Left lung (tissue), 10 donors: ENCODE results near the gene NRDC. TPM values are rescaled to one million over a fixed set of nuclear protein-coding genes. Genes with fewer than 3 reads are reported as not detected.
A peak's percentile ranks its signal among the peaks of the same experiment; 100 is the strongest.

Experiments used
- ATAC-seq: fragments of 200-7000 bp; cut with Tn5 transposase; one replicate; pipeline ENCODE4 v1.9.1; 2020; ENCODE audit warnings: moderate library complexity
- DNase-seq, 4 donors: peaks; one replicate each; pipeline ENCODE4 v3.0.0-alpha.2; 2013 to 2020
- H3K27ac ChIP-seq, 2 donors: fragments of 200-600 bp; sonication (generic) in 1 of 2; one replicate each; pipeline versions ENCODE4 v1.5.0 to v1.8.0; 2020 to 2021
- H3K27me3 ChIP-seq, 2 donors: fragments of 200-600 bp; sonication (generic) in 1 of 2; one replicate each; pipeline versions ENCODE4 v1.5.0 to v1.8.0; 2020 to 2021
- H3K36me3 ChIP-seq, 2 donors: fragments of 200-600 bp; sonication (generic) in 1 of 2; one replicate each; pipeline versions ENCODE4 v1.5.0 to v1.8.0; 2020 to 2021
- H3K4me1 ChIP-seq, 2 donors: fragments of 200-600 bp; one replicate each; pipeline ENCODE4 v1.8.0; 2021
- H3K4me3 ChIP-seq, 2 donors: fragments of 200-600 bp; sonication (generic) in 1 of 2; one replicate each; pipeline versions ENCODE4 v1.5.0 to v1.8.0; 2020 to 2021; ENCODE audit warnings: mild to moderate bottlenecking in 1 of 2
- H3K9me3 ChIP-seq, 2 donors: fragments of 200-600 bp; sonication (generic) in 1 of 2; one replicate each; pipeline versions ENCODE4 v1.5.0 to v1.8.0; 2020 to 2021
- intact Hi-C, 2 donors: fragments of 100-400 bp; cut with DNase I; formaldehyde crosslinking; loops; one replicate each; pipeline versions ENCODE4 v1.11.2 to v1.14.2; 2022
- polyA plus RNA-seq, 6 donors: library from polyadenylated mRNA; unstranded; fragments of 120-200 nt; gene quantifications; one replicate each; pipeline ENCODE4 v1.2.1, GENCODE V29; 2013; ENCODE audit not compliant: insufficient read length in 6 of 6
- total RNA-seq, 2 donors: library from RNA; stranded (reverse); fragmentation: NEBNext Ultra II Directional; extraction: Animal tissue kit (Norgen Biotek cat#: 25700); gene quantifications; one replicate each; pipeline ENCODE4 v1.2.1, GENCODE V29; 2021
- TF ChIP-seq, protein P1 (sequence below), 2 donors: fragments of 200-600 bp; sonication (generic) in 1 of 2; IDR thresholded peaks; one replicate each; pipeline versions ENCODE4 v1.5.0 to v1.8.0; 2021; ENCODE audit warnings: antibody characterized with exemption in 2 of 2
- donor health status: DM: no; HTN: yes; CAD: no.
- donor health status: DM: no; HTN: no; CAD: no.

The NRDC gene
- total and polyA plus RNA-seq, 8 donors = 101 to 176 (median 153) TPM

DNA sequence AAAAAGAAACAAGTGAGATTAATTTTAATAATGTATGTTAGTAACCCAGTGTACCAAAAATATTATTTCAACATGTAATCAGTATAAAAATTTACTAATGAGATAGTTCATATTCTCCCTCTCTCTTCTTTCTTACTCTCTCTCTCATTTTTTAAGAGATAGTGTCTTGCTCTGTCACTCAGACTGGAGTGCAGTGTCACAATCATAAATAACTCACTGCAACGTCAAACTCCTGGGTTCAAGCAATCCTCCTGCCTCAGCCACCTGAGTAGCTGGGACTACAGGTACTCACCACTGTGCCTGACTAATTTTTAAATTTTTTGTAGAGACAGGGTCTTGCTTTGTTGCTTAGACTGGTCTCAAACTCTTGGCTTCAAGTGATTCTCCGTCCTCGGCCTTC lies 123.9 kb downstream of the NRDC start:
- ATAC-seq = no peak
- intact Hi-C loops = no loop called here
- H3K4me3 ChIP-seq = no peak overlapping the region

DNA sequence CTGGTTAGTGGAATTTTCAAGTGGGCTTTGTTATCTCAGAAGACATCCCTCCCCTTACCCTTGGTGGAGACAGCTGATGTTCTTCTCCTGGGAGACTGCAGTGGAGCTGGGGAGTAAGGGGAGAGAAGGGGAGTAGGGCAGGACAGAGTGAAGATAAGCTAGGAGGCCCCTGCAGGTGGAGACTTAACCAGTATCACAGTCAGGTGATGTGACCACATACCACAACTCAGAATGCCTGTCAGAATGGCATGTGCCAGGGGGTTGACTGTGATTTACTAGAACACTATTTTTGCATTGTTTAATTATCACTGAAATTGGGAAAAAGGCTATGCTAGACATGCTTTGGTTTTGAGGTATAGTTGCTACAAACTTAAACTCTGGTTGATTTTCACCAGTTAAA lies 124.6 kb downstream of the NRDC start:
- no peak overlapping the region for H3K27ac ChIP-seq
- H3K4me3 ChIP-seq = no peak overlapping the region
- no peak for ATAC-seq
- H3K9me3 ChIP-seq = no peaks in the 10 kb centered on the region
- DNase-seq = no peak
- intact Hi-C loops = no loop called here
- peaks cover 0 to 2% of the 10 kb centered on the region in 2 donors for H3K4me1 ChIP-seq
- TF ChIP-seq, protein P1, sequence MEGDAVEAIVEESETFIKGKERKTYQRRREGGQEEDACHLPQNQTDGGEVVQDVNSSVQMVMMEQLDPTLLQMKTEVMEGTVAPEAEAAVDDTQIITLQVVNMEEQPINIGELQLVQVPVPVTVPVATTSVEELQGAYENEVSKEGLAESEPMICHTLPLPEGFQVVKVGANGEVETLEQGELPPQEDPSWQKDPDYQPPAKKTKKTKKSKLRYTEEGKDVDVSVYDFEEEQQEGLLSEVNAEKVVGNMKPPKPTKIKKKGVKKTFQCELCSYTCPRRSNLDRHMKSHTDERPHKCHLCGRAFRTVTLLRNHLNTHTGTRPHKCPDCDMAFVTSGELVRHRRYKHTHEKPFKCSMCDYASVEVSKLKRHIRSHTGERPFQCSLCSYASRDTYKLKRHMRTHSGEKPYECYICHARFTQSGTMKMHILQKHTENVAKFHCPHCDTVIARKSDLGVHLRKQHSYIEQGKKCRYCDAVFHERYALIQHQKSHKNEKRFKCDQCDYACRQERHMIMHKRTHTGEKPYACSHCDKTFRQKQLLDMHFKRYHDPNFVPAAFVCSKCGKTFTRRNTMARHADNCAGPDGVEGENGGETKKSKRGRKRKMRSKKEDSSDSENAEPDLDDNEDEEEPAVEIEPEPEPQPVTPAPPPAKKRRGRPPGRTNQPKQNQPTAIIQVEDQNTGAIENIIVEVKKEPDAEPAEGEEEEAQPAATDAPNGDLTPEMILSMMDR (IDR thresholded peaks at IDR 0.05) = no peak
- no peaks in the 10 kb centered on the region for H3K27me3 ChIP-seq
- H3K36me3 ChIP-seq = peaks cover 0 to 14% of the 10 kb centered on the region in 2 donors

More for the DNA sequence above, 123.9 kb downstream of the NRDC start:
- TF ChIP-seq, protein P1 (IDR thresholded peaks at IDR 0.05) = no peak
- Histone ChIP-seq H3K4me1 (peaks cover 0 to 2% of the 10 kb centered on the region in 2 donors), H3K9me3 (no peaks in the 10 kb centered on the region), H3K27ac (no peak overlapping the region), H3K36me3 (peaks cover 0 to 14% of the 10 kb centered on the region in 2 donors), H3K27me3 (no peaks in the 10 kb centered on the region)
- no peak for DNase-seq

GRCh38 chr1:51752073-51752948 lies 126.2 kb downstream of the NRDC start:
- peaks cover 0 to 14% of the 10 kb centered on the region in 2 donors for H3K36me3 ChIP-seq
- TF ChIP-seq, protein P1 (IDR thresholded peaks at IDR 0.05) = no peak
- ATAC-seq = no peak
- DNase-seq = no peak
- H3K4me3 ChIP-seq = no peak overlapping the region
- no peaks in the 10 kb centered on the region for H3K27me3 ChIP-seq
- H3K4me1 ChIP-seq = peaks cover 0 to 2% of the 10 kb centered on the region in 2 donors
- intact Hi-C loops = no loop called here
- H3K27ac ChIP-seq = no peak overlapping the region
- no peaks in the 10 kb centered on the region for H3K9me3 ChIP-seq

DNA sequence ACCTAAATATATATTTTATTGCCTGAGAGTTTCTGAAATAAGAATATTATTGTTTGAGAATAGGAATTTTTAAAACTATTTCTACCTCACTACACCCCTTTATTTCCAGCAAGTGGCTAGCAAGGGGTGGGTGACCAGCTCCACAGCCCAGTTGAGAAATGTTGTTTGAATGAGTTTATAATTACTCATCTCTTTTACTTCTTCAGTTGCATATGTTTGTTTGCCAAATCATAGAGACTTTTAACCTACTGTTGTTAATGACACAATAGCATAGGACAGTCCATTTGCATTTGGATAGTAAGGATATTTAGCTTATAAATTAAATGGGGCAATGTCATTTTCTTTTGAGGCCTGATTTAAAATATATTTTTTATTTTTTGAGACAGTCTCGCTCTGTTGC lies 127.8 kb downstream of the NRDC start:
- Histone ChIP-seq H3K9me3 (no peaks in the 10 kb centered on the region), H3K36me3 (peaks cover 0 to 18% of the 10 kb centered on the region in 2 donors), H3K4me3 (no peak overlapping the region), H3K27ac (no peak overlapping the region), H3K27me3 (no peaks in the 10 kb centered on the region), H3K4me1 (peaks cover 0 to 2% of the 10 kb centered on the region in 2 donors)
- ATAC-seq = no peak
- intact Hi-C loops = no loop called here
- TF ChIP-seq, protein P1 (IDR thresholded peaks at IDR 0.05) = no peak
- DNase-seq = no peak

DNA sequence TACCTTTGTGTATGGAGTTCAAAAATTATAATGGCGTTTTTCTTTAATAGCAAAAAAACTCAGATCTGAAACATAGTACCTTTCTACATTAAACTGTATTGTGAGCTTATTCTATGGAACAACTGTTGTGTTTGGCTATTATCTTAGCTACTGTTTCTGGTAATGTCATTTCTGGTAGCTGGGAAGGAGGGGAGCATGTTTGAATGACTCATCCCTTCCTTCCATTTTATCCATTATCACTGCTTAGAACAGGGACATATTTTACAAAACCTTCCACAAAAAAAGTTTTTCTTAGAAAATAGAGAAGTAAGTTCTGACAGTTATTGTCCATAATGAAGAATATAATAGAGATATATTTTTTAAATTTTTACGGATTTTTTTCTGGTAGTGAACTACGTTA lies 128.3 kb downstream of the NRDC start:
- no peak overlapping the region for H3K4me3 ChIP-seq
- intact Hi-C loops = no loop called here

More for the DNA sequence above, 128.3 kb downstream of the NRDC start:
- Histone ChIP-seq H3K27me3 (no peaks in the 10 kb centered on the region), H3K9me3 (no peaks in the 10 kb centered on the region), H3K36me3 (peaks cover 0 to 18% of the 10 kb centered on the region in 2 donors), H3K27ac (no peak overlapping the region), H3K4me1 (peaks cover 0 to 2% of the 10 kb centered on the region in 2 donors)
- TF ChIP-seq, protein P1 (IDR thresholded peaks at IDR 0.05) = no peak
- DNase-seq = no peak
- ATAC-seq = peak; percentile 22
